NCI-H1092 (cell line): Measurements from ENCODE around the gene GRAMD4.
"Not testable (repeated sequence)": the region's sequence is repeated elsewhere in the genome, so short reads cannot be mapped to it uniquely, and the experiment has no call there.

Experiments used
- DNase-seq: peaks from one replicate; lab custom pipeline; 2025; lab: John Stamatoyannopoulos, UW

Gene GRAMD4

GRCh38 chr22:46637711-46638600 lies 17.8 kb downstream of the GRAMD4 start:
- no peak for DNase-seq

GRCh38 chr22:46638601-46639431 lies 18.6 kb downstream of the GRAMD4 start:
- peak; percentile 5 for DNase-seq

GRCh38 chr22:46639843-46640242 lies 19.7 kb downstream of the GRAMD4 start:
- no peak for DNase-seq

- no peak for DNase-seq
These were observed 20.3 kb downstream of the GRAMD4 start for GRCh38 chr22:46640293-46641055.

GRCh38 chr22:46641811-46642266 lies 21.7 kb downstream of the GRAMD4 start:
- DNase-seq = no peak

GRCh38 chr22:46642840-46643480 lies 22.8 kb downstream of the GRAMD4 start:
- DNase-seq = not testable (repeated sequence)

GRCh38 chr22:46646531-46647215 lies 26.5 kb downstream of the GRAMD4 start:
- no peak for DNase-seq

- DNase-seq = not testable (repeated sequence)
These were observed 28.1 kb downstream of the GRAMD4 start for GRCh38 chr22:46648225-46648820.

- DNase-seq = peak; percentile 63
These were observed 29.2 kb downstream of the GRAMD4 start for GRCh38 chr22:46649141-46650077.

GRCh38 chr22:46650078-46650810 lies 30.1 kb downstream of the GRAMD4 start:
- DNase-seq = no peak

- DNase-seq = no peak
These were observed 31.1 kb downstream of the GRAMD4 start for GRCh38 chr22:46651316-46651715.

- no peak for DNase-seq
These were observed 32.1 kb downstream of the GRAMD4 start for GRCh38 chr22:46652081-46652846.

- peak; percentile 3 for DNase-seq
These were observed 32.7 kb downstream of the GRAMD4 start for GRCh38 chr22:46652847-46653331.

GRCh38 chr22:46653596-46653995 lies 33.4 kb downstream of the GRAMD4 start:
- no peak for DNase-seq

GRCh38 chr22:46654426-46654825 lies 34.2 kb downstream of the GRAMD4 start:
- DNase-seq = no peak

GRCh38 chr22:46654927-46655595 lies 34.9 kb downstream of the GRAMD4 start:
- DNase-seq = no peak
